Measurements from ENCODE around the gene SYNGR2.

SYNGR2 gene

GRCh38 chr17:78168242-78168902 lies at the start of gene SYNGR2 (continued):
- TF ChIP-seq ZBTB49 (tag by site-specific recombination; IDR thresholded peaks at IDR 0.05; ENCODE audit: low read depth) = no peak
- 0 out of 2 replicates have a peak, but pooled peaks have one; percentile 10 for TF ChIP-seq OVOL3 (tag by site-specific recombination; IDR thresholded peaks at IDR 0.05)
- TF ChIP-seq GLIS2 (tag by site-specific recombination; IDR thresholded peaks at IDR 0.05) = peak; percentile 74; the same call in 1 of the 2 replicates
- peak; percentile 47; the same call in 1 of the 2 replicates for TF ChIP-seq ZBTB44 (tag by site-specific recombination; IDR thresholded peaks at IDR 0.05)
- peak; percentile 40 for TF ChIP-seq EGR2 (tag by site-specific recombination; IDR thresholded peaks at IDR 0.05; ENCODE audit: low read depth)
- peak; percentile 48; the same call in 1 of the 2 replicates for TF ChIP-seq KLF9 (tag by site-specific recombination; IDR thresholded peaks at IDR 0.05; ENCODE audit: low read depth)
- 0 out of 2 replicates have a peak, but pooled peaks have one; percentile 21 for TF ChIP-seq ZIC2 (tag by site-specific recombination; IDR thresholded peaks at IDR 0.05)
- TF ChIP-seq ZNF302 (tag by site-specific recombination; IDR thresholded peaks at IDR 0.05; ENCODE audit: low read depth) = no peak
- TF ChIP-seq, protein P1, sequence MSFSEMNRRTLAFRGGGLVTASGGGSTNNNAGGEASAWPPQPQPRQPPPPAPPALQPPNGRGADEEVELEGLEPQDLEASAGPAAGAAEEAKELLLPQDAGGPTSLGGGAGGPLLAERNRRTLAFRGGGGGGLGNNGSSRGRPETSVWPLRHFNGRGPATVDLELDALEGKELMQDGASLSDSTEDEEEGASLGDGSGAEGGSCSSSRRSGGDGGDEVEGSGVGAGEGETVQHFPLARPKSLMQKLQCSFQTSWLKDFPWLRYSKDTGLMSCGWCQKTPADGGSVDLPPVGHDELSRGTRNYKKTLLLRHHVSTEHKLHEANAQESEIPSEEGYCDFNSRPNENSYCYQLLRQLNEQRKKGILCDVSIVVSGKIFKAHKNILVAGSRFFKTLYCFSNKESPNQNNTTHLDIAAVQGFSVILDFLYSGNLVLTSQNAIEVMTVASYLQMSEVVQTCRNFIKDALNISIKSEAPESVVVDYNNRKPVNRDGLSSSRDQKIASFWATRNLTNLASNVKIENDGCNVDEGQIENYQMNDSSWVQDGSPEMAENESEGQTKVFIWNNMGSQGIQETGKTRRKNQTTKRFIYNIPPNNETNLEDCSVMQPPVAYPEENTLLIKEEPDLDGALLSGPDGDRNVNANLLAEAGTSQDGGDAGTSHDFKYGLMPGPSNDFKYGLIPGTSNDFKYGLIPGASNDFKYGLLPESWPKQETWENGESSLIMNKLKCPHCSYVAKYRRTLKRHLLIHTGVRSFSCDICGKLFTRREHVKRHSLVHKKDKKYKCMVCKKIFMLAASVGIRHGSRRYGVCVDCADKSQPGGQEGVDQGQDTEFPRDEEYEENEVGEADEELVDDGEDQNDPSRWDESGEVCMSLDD (tag by site-specific recombination; IDR thresholded peaks at IDR 0.05) = no peak
- no peak for TF ChIP-seq HOXD13 (CRISPR knock-in tag; IDR thresholded peaks at IDR 0.05; ENCODE audit: borderline replicate concordance)
- peak; percentile 80; the same call in 1 of the 2 replicates for TF ChIP-seq ZNF561 (tag by site-specific recombination; IDR thresholded peaks at IDR 0.05; ENCODE audit: borderline replicate concordance)
- TF ChIP-seq ZNF266 (tag by site-specific recombination; IDR thresholded peaks at IDR 0.05; ENCODE audit: low read depth) = no peak
- TF ChIP-seq ZNF335 (tag by site-specific recombination; conservative IDR thresholded peaks at IDR 0.05) = no peak; the same call in 1 of the 2 replicates
- no peak for TF ChIP-seq OSR2 (tag by site-specific recombination; IDR thresholded peaks at IDR 0.05)
- TF ChIP-seq ZNF785 (tag by site-specific recombination; IDR thresholded peaks at IDR 0.05) = no peak
- peak; percentile 76 for TF ChIP-seq KLF1 (tag by site-specific recombination; IDR thresholded peaks at IDR 0.05)
- no peak for TF ChIP-seq SETDB1 (IDR thresholded peaks at IDR 0.05; ENCODE audit: insufficient read length, low read length)
- no peak for TF ChIP-seq ZNF777 (tag by site-specific recombination; IDR thresholded peaks at IDR 0.05; ENCODE audit: borderline replicate concordance)
- 0 out of 2 replicates have a peak, but pooled peaks have one; percentile 54 for TF ChIP-seq ZNF596 (tag by site-specific recombination; IDR thresholded peaks at IDR 0.05)
- no peak for TF ChIP-seq ZNF157 (tag by site-specific recombination; IDR thresholded peaks at IDR 0.05)
- no peak for TF ChIP-seq ZNF571 (tag by site-specific recombination; IDR thresholded peaks at IDR 0.05)
- no peak for TF ChIP-seq REST (tag by site-specific recombination; IDR thresholded peaks at IDR 0.05)
- TF ChIP-seq KLF8 (tag by site-specific recombination; IDR thresholded peaks at IDR 0.05) = peak; percentile 68; the same call in 1 of the 2 replicates
- TF ChIP-seq ZNF311 (tag by site-specific recombination; IDR thresholded peaks at IDR 0.05; ENCODE audit: borderline replicate concordance) = no peak
- TF ChIP-seq, protein P2, sequence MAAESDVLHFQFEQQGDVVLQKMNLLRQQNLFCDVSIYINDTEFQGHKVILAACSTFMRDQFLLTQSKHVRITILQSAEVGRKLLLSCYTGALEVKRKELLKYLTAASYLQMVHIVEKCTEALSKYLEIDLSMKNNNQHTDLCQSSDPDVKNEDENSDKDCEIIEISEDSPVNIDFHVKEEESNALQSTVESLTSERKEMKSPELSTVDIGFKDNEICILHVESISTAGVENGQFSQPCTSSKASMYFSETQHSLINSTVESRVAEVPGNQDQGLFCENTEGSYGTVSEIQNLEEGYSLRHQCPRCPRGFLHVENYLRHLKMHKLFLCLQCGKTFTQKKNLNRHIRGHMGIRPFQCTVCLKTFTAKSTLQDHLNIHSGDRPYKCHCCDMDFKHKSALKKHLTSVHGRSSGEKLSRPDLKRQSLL (tag by site-specific recombination; IDR thresholded peaks at IDR 0.05) = 0 out of 2 replicates have a peak, but pooled peaks have one; percentile 43
- TF ChIP-seq, protein P3, sequence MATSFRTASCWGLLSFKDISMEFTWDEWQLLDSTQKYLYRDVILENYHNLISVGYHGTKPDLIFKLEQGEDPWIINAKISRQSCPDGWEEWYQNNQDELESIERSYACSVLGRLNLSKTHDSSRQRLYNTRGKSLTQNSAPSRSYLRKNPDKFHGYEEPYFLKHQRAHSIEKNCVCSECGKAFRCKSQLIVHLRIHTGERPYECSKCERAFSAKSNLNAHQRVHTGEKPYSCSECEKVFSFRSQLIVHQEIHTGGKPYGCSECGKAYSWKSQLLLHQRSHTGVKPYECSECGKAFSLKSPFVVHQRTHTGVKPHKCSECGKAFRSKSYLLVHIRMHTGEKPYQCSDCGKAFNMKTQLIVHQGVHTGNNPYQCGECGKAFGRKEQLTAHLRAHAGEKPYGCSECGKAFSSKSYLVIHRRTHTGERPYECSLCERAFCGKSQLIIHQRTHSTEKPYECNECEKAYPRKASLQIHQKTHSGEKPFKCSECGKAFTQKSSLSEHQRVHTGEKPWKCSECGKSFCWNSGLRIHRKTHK (tag by site-specific recombination; IDR thresholded peaks at IDR 0.05) = no peak
- TF ChIP-seq ZNF341 (tag by site-specific recombination; IDR thresholded peaks at IDR 0.05; ENCODE audit: low read depth) = peak; percentile 35

All from HEK293 (cell line).